SU-DHL-6 (cell line): Measurements from ENCODE around the gene SFI1.

ENCODE experiments used
- EZH2phosphoT487 ChIP-seq: fragments of 200-600 bp; sonication (generic), shearing (Covaris generic); conservative IDR thresholded peaks from 2 replicates; pipeline ENCODE4 v1.6.1; 2018; ENCODE audit warnings: mild to moderate bottlenecking, antibody characterized with exemption, low read length, moderate library complexity, mixed read lengths
- TF ChIP-seq, protein P1 (sequence below): fragments of 200-600 bp; sonication (generic); IDR thresholded peaks from one replicate; pipeline ENCODE4 v1.5.1; 2017; ENCODE audit warnings: antibody characterized with exemption, mild to moderate bottlenecking, low read length, moderate library complexity; ENCODE audit not compliant: insufficient read depth, poor library complexity, severe bottlenecking

DNA sequence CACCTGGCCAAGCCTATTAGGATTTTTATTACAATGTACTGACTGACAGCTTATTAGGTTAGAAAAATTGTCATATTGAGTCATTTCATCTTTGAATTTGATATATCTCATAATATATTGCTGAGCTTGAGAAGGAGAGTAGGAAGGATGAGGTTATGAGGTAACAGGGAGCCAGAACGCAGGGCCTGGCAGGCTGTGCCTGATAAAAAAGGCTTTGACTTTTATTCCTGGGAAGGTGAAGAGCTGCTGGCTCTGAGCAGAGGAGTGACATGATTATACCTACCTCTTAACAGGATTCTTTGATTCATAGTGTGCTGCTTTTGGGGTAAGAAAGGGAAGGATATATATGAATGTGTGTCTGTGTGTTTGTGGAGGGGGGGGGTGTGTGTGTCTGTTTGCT, 70.9 kb downstream of the SFI1 start:
- TF ChIP-seq, protein P1, sequence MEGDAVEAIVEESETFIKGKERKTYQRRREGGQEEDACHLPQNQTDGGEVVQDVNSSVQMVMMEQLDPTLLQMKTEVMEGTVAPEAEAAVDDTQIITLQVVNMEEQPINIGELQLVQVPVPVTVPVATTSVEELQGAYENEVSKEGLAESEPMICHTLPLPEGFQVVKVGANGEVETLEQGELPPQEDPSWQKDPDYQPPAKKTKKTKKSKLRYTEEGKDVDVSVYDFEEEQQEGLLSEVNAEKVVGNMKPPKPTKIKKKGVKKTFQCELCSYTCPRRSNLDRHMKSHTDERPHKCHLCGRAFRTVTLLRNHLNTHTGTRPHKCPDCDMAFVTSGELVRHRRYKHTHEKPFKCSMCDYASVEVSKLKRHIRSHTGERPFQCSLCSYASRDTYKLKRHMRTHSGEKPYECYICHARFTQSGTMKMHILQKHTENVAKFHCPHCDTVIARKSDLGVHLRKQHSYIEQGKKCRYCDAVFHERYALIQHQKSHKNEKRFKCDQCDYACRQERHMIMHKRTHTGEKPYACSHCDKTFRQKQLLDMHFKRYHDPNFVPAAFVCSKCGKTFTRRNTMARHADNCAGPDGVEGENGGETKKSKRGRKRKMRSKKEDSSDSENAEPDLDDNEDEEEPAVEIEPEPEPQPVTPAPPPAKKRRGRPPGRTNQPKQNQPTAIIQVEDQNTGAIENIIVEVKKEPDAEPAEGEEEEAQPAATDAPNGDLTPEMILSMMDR = no peak
- no peak for TF ChIP-seq EZH2phosphoT487
